ENCODE results near the gene COL4A4.
"Not testable (repeated sequence)": the region's sequence is repeated elsewhere in the genome, so short reads cannot be mapped to it uniquely, and the experiment has no call there.

The COL4A4 gene

GRCh38 chr2:227163998-227164762, at the start of gene COL4A4, which contains the start of gene COL4A3:
TSS of gene COL4A4 (minus strand) at chr2:227164205. CDS start at chr2:227147483, 16,722 bp downstream.
TSS of gene COL4A3 (plus strand) at chr2:227164624. CDS start at chr2:227164727, 103 bp downstream.
- in situ Hi-C loops (cut with MboI; ENCODE audit: low sequenced_read_pairs), result no loop called here

- in situ Hi-C loops (cut with MboI; ENCODE audit: low sequenced_read_pairs), result no loop called here
These were observed 43.6 kb upstream of the COL4A4 start for GRCh38 chr2:227207573-227207972.

DNA sequence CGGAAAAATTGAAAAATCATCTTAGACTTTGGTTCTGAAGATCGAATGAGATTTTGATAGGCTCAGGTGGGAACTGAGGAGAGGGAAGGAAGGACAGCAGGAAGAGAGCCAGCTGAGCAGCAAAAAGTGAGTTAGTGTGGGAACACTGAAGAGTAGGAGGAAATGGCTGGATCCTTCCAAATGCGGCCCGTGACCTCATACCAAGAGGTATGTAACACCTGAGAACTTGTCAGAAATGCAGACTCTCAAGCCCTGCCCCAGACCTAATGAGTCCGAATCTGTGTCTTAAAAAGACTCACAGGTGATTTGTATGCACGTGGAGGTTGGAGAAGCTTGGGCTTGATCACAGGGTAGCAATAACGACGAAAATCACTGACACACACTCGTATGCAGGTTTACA, 42.4 kb upstream of the COL4A4 start:
- in situ Hi-C loops (cut with MboI; ENCODE audit: low sequenced_read_pairs), result no loop called here

DNA sequence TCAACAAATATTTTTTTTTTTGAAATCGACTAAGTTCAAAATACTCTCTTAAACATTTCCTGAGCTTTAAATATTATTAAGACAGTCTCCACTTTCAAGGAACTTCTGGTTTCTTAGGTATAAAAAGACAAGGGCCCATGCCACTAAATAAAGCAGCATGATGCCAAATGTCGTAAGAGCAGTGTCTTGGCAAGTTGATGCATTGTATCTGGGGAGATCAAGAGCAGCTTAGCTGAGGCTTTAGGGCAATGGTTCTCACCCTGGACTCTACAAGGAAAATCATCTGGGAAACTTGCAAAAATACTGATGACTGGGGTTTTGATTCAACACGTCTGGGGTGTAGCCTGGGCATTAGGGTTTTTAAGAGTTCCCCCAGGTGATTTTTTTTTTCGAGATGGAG, 41.7 kb upstream of the COL4A4 start:
- in situ Hi-C loops (cut with MboI; ENCODE audit: low sequenced_read_pairs), result no loop called here

DNA sequence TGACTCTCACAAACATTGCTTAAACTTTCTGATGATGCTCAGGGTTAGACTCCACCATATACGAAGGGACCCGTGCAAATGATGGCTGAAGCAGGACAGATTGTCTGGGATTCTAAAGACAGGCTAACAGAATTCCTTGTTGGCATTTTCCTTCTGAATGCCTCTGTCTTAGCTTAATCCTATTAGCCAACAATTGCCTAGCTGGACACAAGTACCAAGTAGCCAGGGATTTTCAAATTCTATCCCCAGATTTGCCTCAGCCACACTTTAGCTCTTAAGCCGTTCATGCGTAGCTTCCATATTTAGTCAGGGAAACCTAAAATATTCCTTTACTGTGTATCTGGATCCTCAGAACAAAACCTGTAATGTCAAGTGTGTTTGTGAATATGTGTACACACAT, 40.4 kb upstream of the COL4A4 start:
- in situ Hi-C loops (cut with MboI; ENCODE audit: low sequenced_read_pairs), result no loop called here

DNA sequence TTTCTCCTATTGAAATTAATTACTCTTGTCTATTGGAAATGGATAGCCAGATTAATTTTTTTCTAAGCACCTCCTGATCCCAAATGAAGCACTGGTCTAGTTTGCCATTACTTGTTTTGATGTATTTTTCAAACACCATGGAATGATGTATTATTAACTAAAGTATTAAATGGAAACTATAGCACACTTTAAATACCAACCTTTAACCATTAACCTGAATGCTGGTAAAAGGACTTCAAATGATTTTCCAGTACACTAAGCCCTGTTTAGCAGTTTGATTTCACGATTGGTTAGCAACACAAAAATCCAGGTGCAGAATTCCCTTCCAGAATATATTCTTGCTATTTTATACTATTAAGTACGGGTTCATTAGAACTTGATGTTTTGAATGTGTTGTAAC, 37.8 kb upstream of the COL4A4 start:
- in situ Hi-C loops (cut with MboI; ENCODE audit: low sequenced_read_pairs), result no loop called here

DNA sequence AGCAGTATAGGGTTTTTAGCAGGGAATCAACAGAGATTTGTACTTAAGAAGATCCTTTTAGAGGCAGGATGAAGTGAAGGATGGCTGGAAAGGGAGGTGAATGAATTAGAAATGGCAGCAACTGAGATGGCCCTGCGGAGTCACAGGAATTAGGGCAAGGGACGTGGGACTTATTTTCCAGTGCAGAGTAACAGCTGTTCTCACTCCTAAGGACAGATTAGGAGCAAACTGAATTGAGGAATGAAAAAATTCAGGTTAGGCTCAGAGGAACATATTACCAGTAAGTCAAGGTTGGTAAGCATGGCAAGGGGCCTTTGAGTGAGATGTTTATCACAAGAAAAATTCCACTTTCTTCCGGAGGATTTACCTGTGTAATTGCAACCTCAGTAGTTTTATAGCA, 34.9 kb upstream of the COL4A4 start:
- in situ Hi-C loops (cut with MboI; ENCODE audit: low sequenced_read_pairs), result no loop called here

GRCh38 chr2:227194219-227194618, 30.2 kb upstream of the COL4A4 start:
- in situ Hi-C loops (cut with MboI; ENCODE audit: low sequenced_read_pairs), result no loop called here

- in situ Hi-C loops (cut with MboI; ENCODE audit: low sequenced_read_pairs), result no loop called here
These were observed 28.5 kb upstream of the COL4A4 start for GRCh38 chr2:227192491-227192890.

- in situ Hi-C loops (cut with MboI; ENCODE audit: low sequenced_read_pairs), result no loop called here
These were observed 27.4 kb upstream of the COL4A4 start for GRCh38 chr2:227191367-227191766.

GRCh38 chr2:227188292-227188691, 24.3 kb upstream of the COL4A4 start:
- in situ Hi-C loops (cut with MboI; ENCODE audit: low sequenced_read_pairs), result no loop called here

- in situ Hi-C loops (cut with MboI; ENCODE audit: low sequenced_read_pairs), result no loop called here
These were observed 22.7 kb upstream of the COL4A4 start for GRCh38 chr2:227186751-227187150.

- in situ Hi-C loops (cut with MboI; ENCODE audit: low sequenced_read_pairs), result no loop called here
These were observed 21.7 kb upstream of the COL4A4 start for GRCh38 chr2:227185615-227186232.

- in situ Hi-C loops (cut with MboI; ENCODE audit: low sequenced_read_pairs), result no loop called here
These were observed 19.8 kb upstream of the COL4A4 start for GRCh38 chr2:227183657-227184367.

DNA sequence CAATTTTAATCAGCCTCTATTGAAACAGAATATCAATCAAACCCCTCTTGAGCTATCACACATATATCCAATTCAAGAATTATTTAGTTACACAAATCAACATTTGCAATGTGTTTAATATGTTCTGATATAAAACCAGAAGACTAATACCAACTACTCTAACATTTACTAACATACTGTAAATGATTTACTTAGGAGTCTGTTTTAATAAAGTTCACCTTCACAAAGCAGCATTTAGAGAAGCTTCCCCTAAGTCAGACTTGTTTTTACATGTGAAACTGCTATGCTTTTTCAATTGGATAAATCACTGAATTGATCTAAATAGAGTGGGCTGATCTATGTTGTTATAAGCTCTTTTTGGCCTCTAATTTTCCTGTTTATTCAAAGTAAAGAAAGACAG, 18.8 kb upstream of the COL4A4 start:
- in situ Hi-C loops (cut with MboI; ENCODE audit: low sequenced_read_pairs), result no loop called here

- in situ Hi-C loops (cut with MboI; ENCODE audit: low sequenced_read_pairs), result no loop called here
These were observed 16.8 kb upstream of the COL4A4 start for GRCh38 chr2:227180770-227181169.

DNA sequence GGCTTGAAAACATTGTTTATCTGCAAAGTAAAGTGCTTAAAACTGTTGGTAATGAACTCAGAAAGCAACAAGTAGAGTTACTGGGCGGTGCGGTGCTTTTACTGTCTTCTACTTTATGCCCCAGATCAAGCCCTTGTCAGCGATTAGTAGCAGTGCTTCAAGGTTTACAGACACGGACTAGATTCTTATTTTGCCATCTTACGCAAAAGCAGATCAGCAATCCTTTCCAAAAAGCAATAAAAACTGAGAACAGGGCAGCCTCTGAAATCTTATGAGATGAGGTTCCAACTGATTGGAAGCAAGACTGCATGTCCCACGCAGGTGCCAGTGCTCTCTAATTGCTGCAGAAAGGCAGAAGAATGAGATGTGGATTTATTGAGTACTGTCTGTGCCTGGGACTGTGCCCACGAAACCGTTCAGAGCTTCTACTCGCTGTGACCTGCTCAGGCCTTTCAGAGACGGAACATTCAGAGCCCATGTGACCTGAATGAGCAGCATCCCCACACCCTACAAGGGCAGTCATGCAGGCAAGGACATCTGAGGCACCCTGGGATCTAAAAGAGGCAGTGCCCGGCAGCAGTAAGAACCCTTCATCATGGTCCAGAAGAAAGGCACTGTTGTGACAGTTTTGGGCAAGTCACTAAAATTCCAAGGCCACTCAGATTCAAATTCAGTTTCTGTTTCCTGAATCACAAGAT, 16.1 kb upstream of the COL4A4 start:
- in situ Hi-C loops (cut with MboI; ENCODE audit: low sequenced_read_pairs), result no loop called here

DNA sequence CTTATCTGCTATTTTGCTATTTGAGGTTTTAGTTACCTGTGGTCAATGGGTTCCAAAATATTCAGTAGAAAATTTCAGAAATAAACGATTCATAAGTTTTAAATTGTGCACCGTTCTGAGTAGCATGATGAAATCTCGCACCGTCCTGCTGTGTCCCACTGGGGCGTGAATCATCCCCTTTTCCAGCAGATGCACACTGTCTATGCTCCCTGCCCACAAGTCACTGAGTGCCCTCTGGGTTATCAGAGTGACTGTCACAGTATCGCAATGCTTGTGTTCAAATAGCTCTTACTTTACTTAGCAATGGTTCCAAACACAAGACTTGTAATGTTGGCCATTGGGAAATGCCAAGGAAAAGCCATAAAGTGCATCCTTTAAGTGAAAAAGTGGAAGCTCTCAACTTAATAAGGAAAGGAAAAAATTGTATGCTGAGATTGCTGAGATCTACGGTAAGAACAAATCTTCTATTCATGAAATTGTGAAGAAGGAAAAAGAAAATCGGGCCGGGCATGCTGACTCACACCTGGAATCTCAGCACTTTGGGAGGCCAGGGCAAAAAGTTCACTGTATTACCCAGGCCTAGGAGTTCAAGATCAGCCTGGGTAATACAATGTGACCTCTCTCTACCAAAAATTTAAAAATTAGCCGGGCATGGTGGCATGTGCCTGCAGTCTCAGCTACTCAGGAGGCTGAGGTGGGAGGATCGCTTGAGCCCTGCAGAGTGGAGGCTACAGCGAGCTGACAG, 13.8 kb upstream of the COL4A4 start:
- in situ Hi-C loops (cut with MboI; ENCODE audit: low sequenced_read_pairs), result no loop called here

DNA sequence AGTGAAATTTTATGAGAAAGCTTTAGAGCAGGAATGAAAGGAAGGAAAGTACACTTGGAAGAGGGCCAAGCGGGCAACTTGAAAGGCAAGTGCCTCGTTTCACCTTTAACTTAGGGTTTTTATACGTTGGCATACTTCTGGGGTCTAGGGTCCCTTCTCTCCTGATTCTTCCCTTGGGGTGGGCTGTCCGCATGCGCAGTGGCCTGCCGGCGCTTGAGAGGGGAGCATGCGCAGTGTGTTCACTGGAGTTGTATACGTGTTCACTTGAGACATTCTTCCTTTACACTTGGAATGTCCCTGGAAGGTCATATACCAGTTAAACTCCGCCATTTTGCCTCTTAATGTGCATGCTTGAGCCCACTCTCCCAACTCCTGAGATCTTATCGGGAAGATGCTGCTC, 7.8 kb upstream of the COL4A4 start:
- in situ Hi-C loops (cut with MboI; ENCODE audit: low sequenced_read_pairs), result not testable (repeated sequence)

GRCh38 chr2:227164763-227165291, 822 bp upstream of the COL4A4 start:
- in situ Hi-C loops (cut with MboI; ENCODE audit: low sequenced_read_pairs), result no loop called here
